ENCODE data around the gene EIF4H. TPM values are rescaled to one million over a fixed set of nuclear protein-coding genes. Genes with fewer than 3 reads are reported as not detected.

The EIF4H gene
- total and polyA plus RNA-seq, 2 experiments from 2014 or later: 183 to 309 TPM

- TF ChIP-seq EZH2phosphoT487 (IDR thresholded peaks at IDR 0.05; ENCODE audit: unreplicated experiment): no peak
- TF ChIP-seq ETS1 (IDR thresholded peaks at IDR 0.05): no peak
- no peak for TF ChIP-seq STAT1 (IDR thresholded peaks at IDR 0.05; ENCODE audit: unreplicated experiment)
- TF ChIP-seq ZNF331 (CRISPR knock-in tag; IDR thresholded peaks at IDR 0.05; ENCODE audit: low read depth): no peak
- TF ChIP-seq CREB1 (CRISPR knock-in tag; IDR thresholded peaks at IDR 0.05; ENCODE audit: low read depth): no peak
- no peak for TF ChIP-seq JUNB (IDR thresholded peaks at IDR 0.05; ENCODE audit: unreplicated experiment)
- TF ChIP-seq ZNF114 (CRISPR knock-in tag; IDR thresholded peaks at IDR 0.05): no peak
- TF ChIP-seq EZH2 (IDR thresholded peaks at IDR 0.05; ENCODE audit: low read depth, unreplicated experiment): no peak
- TF ChIP-seq POLR2AphosphoS5 (IDR thresholded peaks at IDR 0.05; ENCODE audit: low read depth): no peak
- no peak for TF ChIP-seq CTCF (conservative IDR thresholded peaks at IDR 0.05; ENCODE audit: low read depth in 2 of 2)
- no peak for TF ChIP-seq NANOG (IDR thresholded peaks at IDR 0.05; ENCODE audit: borderline replicate concordance)
Observed at GRCh38 chr7:74236284-74236683, 62.1 kb downstream of the EIF4H start (continued).

- Histone ChIP-seq H2AFZ (no peak overlapping the region), H3K9me2 (ENCODE audit: insufficient read depth) (no peaks in the 10 kb centered on the region), H4K20me1 (replicated peaks; ENCODE audit: insufficient read depth) (no peaks in the 10 kb centered on the region; the same call in 1 of the 2 replicates), H3K27ac (ENCODE audit: low read depth) (no peak overlapping the region), H3K27me3 (ENCODE audit: insufficient read depth) (no peaks in the 10 kb centered on the region), H3F3A (replicated peaks; ENCODE audit: low read depth) (0 out of 2 replicates have a peak, but pooled peaks cover 11% of the 10 kb centered on the region), H3K4me1 (ENCODE audit: insufficient read depth) (no peaks in the 10 kb centered on the region), H3K79me2 (replicated peaks; ENCODE audit: insufficient read depth) (no peaks in the 10 kb centered on the region), H3K4me3 (no peak overlapping the region), H3K4me2 (no peak overlapping the region), H3K36me3 (ENCODE audit: insufficient read depth) (peaks cover 61% of the 10 kb centered on the region)
- H3K27ac Mint-ChIP-seq: no peak overlapping the region
- peaks cover 84% of the 10 kb centered on the region for H3K36me3 Mint-ChIP-seq (ENCODE audit: low read depth)
- H3K4me3 Mint-ChIP-seq: no peak overlapping the region
- ATAC-seq (no peak), DNase-seq (ENCODE audit: low spot score) (no peak)
- no peaks in the 10 kb centered on the region for H3K9me3 Mint-ChIP-seq
- H3K4me1 Mint-ChIP-seq: no peaks in the 10 kb centered on the region
- TF ChIP-seq POLR2AphosphoS5 (IDR thresholded peaks at IDR 0.05; ENCODE audit: low read depth) (no peak), ZNF462 (CRISPR knock-in tag; IDR thresholded peaks at IDR 0.05) (no peak), NANOG (IDR thresholded peaks at IDR 0.05; ENCODE audit: borderline replicate concordance) (no peak), REST (IDR thresholded peaks at IDR 0.05; ENCODE audit: unreplicated experiment) (no peak), CREB1 (CRISPR knock-in tag; IDR thresholded peaks at IDR 0.05; ENCODE audit: low read depth) (no peak), ZNF331 (CRISPR knock-in tag; IDR thresholded peaks at IDR 0.05; ENCODE audit: low read depth) (no peak)
- peaks cover 3% of the 10 kb centered on the region for H3K27me3 Mint-ChIP-seq (ENCODE audit: insufficient read depth, low read depth, poor library complexity)
Observed at GRCh38 chr7:74240482-74240881, 66.3 kb downstream of the EIF4H start.

Data from GM23338 (cell line).